HepG2 (cell line): ENCODE measurements around the gene ACAP2. TPM values are rescaled to one million over a fixed set of nuclear protein-coding genes. Genes with fewer than 3 reads are reported as not detected.

Source experiments
- ELF3 ChIP-seq: IDR thresholded peaks from 2 replicates; pipeline ENCODE4 v1.6.1; 2016; ENCODE audit warnings: missing genetic modification reagents, missing compliant biosample characterization
- GATAD2A ChIP-seq: IDR thresholded peaks from 2 replicates; pipeline ENCODE4 v1.6.1; 2016
- HOXA3 ChIP-seq: sonication (generic); formaldehyde crosslinking; IDR thresholded peaks from 2 replicates; pipeline ENCODE4 v1.5.0; 2020; ENCODE audit warnings: missing genetic modification reagents
- IRF2 ChIP-seq: IDR thresholded peaks from 2 replicates; pipeline ENCODE4 v1.6.1; 2018; ENCODE audit warnings: missing genetic modification reagents, missing compliant biosample characterization
- MED1 ChIP-seq: sonication (generic); formaldehyde crosslinking; IDR thresholded peaks from 2 replicates; pipeline ENCODE4 v1.4.0; 2020; ENCODE audit warnings: missing genetic modification reagents
- MYC ChIP-seq: sonication (generic); formaldehyde crosslinking; IDR thresholded peaks from 2 replicates; pipeline ENCODE4 v1.9.0; 2021; ENCODE audit warnings: missing genetic modification reagents, borderline replicate concordance
- RORA ChIP-seq: sonication (generic); formaldehyde crosslinking; IDR thresholded peaks from 2 replicates; pipeline ENCODE4 v1.5.0; 2020; ENCODE audit warnings: mild to moderate bottlenecking, missing genetic modification reagents, moderate library complexity
- SMC3 ChIP-seq: IDR thresholded peaks from 2 replicates; pipeline ENCODE4 v1.6.1; 2011; ENCODE audit warnings: low read length, improper control_type of control experiment
- SOX5 ChIP-seq: IDR thresholded peaks from 2 replicates; pipeline ENCODE4 v1.6.1; 2016; ENCODE audit warnings: borderline replicate concordance
- TBL1XR1 ChIP-seq: fragments of 150-350 bp; IDR thresholded peaks from 2 replicates; pipeline ENCODE4 v1.6.1; 2014; ENCODE audit warnings: borderline replicate concordance, low read length; ENCODE audit not compliant: partially characterized antibody
- ZFP37 ChIP-seq: sonication (generic); formaldehyde crosslinking; IDR thresholded peaks from 2 replicates; pipeline ENCODE4 v1.4.0; 2020; ENCODE audit warnings: missing genetic modification reagents, borderline replicate concordance
- ZNF331 ChIP-seq: sonication (generic); formaldehyde crosslinking; IDR thresholded peaks from 2 replicates; pipeline ENCODE4 v1.4.0; 2020; ENCODE audit warnings: missing genetic modification reagents
- ZNF430 ChIP-seq: sonication (generic); formaldehyde crosslinking; IDR thresholded peaks from 2 replicates; pipeline ENCODE4 v1.9.0; 2021; ENCODE audit warnings: mild to moderate bottlenecking, missing genetic modification reagents
- ZNF563 ChIP-seq: sonication (generic); formaldehyde crosslinking; IDR thresholded peaks from 2 replicates; pipeline ENCODE4 v1.8.0; 2022; ENCODE audit warnings: mild to moderate bottlenecking, moderate library complexity, missing genetic modification reagents
- ZNF614 ChIP-seq: IDR thresholded peaks from 2 replicates; pipeline ENCODE4 v1.6.1; 2018; ENCODE audit warnings: missing biosample characterization, missing genetic modification reagents, inconsistent platforms, borderline replicate concordance
- ZNF644 ChIP-seq: IDR thresholded peaks from 2 replicates; pipeline ENCODE4 v1.6.1; 2016; ENCODE audit warnings: low read depth
- polyA plus RNA-seq, 8 experiments: library from polyadenylated mRNA; depleted of rRNA in 3 of 8; stranded (reverse) in 7 of 8; unstranded in 1 of 8; fragments of >200 nt; fragmentation: Illumina TruSeq in 4 of 8; extraction: Trizol in 4 of 8; gene quantifications; 2 replicates each; pipeline versions ENCODE4 v1.2.1 to v1.2.3, GENCODE V29; 2011 to 2016; ENCODE audit warnings: low read depth in 4 of 8, missing spikeins in 1 of 8, mixed read lengths in 1 of 8; ENCODE audit not compliant: insufficient read depth in 1 of 8
- total RNA-seq, 5 experiments: library from RNA; depleted of rRNA; stranded (reverse); fragments of >200 nt; fragmentation: Illumina TruSeq; extraction: Trizol; gene quantifications; 2 replicates each; pipeline ENCODE4 v1.2.3, GENCODE V29; 2016; ENCODE audit warnings: low read depth in 1 of 5
- TF ChIP-seq, protein P1 (sequence below): sonication (generic); formaldehyde crosslinking; IDR thresholded peaks from 2 replicates; pipeline ENCODE4 v1.4.0; 2020; ENCODE audit warnings: missing genetic modification reagents
- TF ChIP-seq, protein P2 (sequence below): IDR thresholded peaks from 2 replicates; pipeline ENCODE4 v1.6.1; 2016; ENCODE audit warnings: missing genetic modification reagents, missing compliant biosample characterization
- TF ChIP-seq, protein P3 (sequence below): sonication (generic); formaldehyde crosslinking; IDR thresholded peaks from 2 replicates; pipeline ENCODE4 v1.5.1; 2020; ENCODE audit warnings: mild to moderate bottlenecking, missing genetic modification reagents, moderate library complexity
- TF ChIP-seq, protein P4 (sequence below): sonication (generic); formaldehyde crosslinking; IDR thresholded peaks from 2 replicates; pipeline ENCODE4 v1.4.0; 2020; ENCODE audit warnings: low read depth, mild to moderate bottlenecking, missing genetic modification reagents
- TF ChIP-seq, protein P5 (sequence below): sonication (generic); formaldehyde crosslinking; IDR thresholded peaks from 2 replicates; pipeline ENCODE4 v1.4.0; 2020; ENCODE audit warnings: missing genetic modification reagents, low read depth, mild to moderate bottlenecking, borderline replicate concordance

Gene ACAP2
- total and polyA plus RNA-seq, 2 of the 13 experiments (the other 11 are each of a cell fraction or from before 2014, with no cell fraction given), result 7.3 to 23.9 TPM

DNA sequence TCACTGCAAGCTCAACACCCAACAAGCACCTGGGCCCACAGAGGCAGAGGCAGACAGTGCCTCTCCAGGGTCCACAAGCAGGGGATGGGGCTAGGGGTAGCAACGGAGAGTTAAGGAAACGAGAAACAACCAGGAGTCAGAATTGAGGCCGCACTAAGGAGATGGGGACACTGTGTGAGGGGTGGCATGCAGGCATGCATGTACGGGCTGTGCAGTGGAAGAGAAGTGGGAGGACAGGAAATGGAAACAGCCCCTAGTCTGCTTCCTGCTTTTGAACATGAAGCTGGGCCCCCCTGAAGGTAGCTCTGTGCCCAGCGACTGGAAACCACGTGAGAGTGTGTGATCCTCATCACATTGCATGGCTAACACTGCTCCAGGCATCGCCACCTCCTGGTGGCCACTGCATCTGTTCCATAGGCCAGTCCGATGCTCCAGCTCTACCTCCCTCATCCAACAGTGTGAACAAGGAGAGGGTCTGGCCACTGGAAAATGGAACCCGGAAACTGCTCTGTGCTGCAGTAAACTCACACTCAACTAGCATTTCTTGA is 215.8 kb downstream of the ACAP2 start (continued):
- TF ChIP-seq, protein P1, sequence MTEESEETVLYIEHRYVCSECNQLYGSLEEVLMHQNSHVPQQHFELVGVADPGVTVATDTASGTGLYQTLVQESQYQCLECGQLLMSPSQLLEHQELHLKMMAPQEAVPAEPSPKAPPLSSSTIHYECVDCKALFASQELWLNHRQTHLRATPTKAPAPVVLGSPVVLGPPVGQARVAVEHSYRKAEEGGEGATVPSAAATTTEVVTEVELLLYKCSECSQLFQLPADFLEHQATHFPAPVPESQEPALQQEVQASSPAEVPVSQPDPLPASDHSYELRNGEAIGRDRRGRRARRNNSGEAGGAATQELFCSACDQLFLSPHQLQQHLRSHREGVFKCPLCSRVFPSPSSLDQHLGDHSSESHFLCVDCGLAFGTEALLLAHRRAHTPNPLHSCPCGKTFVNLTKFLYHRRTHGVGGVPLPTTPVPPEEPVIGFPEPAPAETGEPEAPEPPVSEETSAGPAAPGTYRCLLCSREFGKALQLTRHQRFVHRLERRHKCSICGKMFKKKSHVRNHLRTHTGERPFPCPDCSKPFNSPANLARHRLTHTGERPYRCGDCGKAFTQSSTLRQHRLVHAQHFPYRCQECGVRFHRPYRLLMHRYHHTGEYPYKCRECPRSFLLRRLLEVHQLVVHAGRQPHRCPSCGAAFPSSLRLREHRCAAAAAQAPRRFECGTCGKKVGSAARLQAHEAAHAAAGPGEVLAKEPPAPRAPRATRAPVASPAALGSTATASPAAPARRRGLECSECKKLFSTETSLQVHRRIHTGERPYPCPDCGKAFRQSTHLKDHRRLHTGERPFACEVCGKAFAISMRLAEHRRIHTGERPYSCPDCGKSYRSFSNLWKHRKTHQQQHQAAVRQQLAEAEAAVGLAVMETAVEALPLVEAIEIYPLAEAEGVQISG (CRISPR knock-in tag), result 0 out of 2 replicates have a peak, but pooled peaks have one; percentile 44
- TF ChIP-seq, protein P2, sequence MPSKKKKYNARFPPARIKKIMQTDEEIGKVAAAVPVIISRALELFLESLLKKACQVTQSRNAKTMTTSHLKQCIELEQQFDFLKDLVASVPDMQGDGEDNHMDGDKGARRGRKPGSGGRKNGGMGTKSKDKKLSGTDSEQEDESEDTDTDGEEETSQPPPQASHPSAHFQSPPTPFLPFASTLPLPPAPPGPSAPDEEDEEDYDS, result 0 out of 2 replicates have a peak, but pooled peaks have one; percentile 46
- TF ChIP-seq RORA (no peak), TBL1XR1 (no peak), ZNF331 (CRISPR knock-in tag) (no peak), ZNF430 (CRISPR knock-in tag) (no peak), ZNF563 (CRISPR knock-in tag) (no peak), ZNF644 (0 out of 2 replicates have a peak, but pooled peaks have one; percentile 45), HOXA3 (0 out of 2 replicates have a peak, but pooled peaks have one; percentile 38), SMC3 (peak; percentile 75), MED1 (CRISPR knock-in tag) (peak; percentile 86), GATAD2A (peak; percentile 34; the same call in 1 of the 2 replicates), ZFP37 (CRISPR knock-in tag) (no peak), SOX5 (CRISPR knock-in tag) (peak; percentile 35; the same call in 1 of the 2 replicates), IRF2 (0 out of 2 replicates have a peak, but pooled peaks have one; percentile 41), MYC (CRISPR knock-in tag) (peak; percentile 61; the same call in 1 of the 2 replicates), ELF3 (CRISPR knock-in tag) (0 out of 2 replicates have a peak, but pooled peaks have one; percentile 16), ZNF614 (CRISPR knock-in tag) (peak; percentile 31; the same call in 1 of the 2 replicates)
- TF ChIP-seq, protein P3, sequence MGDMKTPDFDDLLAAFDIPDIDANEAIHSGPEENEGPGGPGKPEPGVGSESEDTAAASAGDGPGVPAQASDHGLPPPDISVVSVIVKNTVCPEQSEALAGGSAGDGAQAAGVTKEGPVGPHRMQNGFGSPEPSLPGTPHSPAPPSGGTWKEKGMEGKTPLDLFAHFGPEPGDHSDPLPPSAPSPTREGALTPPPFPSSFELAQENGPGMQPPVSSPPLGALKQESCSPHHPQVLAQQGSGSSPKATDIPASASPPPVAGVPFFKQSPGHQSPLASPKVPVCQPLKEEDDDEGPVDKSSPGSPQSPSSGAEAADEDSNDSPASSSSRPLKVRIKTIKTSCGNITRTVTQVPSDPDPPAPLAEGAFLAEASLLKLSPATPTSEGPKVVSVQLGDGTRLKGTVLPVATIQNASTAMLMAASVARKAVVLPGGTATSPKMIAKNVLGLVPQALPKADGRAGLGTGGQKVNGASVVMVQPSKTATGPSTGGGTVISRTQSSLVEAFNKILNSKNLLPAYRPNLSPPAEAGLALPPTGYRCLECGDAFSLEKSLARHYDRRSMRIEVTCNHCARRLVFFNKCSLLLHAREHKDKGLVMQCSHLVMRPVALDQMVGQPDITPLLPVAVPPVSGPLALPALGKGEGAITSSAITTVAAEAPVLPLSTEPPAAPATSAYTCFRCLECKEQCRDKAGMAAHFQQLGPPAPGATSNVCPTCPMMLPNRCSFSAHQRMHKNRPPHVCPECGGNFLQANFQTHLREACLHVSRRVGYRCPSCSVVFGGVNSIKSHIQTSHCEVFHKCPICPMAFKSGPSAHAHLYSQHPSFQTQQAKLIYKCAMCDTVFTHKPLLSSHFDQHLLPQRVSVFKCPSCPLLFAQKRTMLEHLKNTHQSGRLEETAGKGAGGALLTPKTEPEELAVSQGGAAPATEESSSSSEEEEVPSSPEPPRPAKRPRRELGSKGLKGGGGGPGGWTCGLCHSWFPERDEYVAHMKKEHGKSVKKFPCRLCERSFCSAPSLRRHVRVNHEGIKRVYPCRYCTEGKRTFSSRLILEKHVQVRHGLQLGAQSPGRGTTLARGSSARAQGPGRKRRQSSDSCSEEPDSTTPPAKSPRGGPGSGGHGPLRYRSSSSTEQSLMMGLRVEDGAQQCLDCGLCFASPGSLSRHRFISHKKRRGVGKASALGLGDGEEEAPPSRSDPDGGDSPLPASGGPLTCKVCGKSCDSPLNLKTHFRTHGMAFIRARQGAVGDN (CRISPR knock-in tag), result peak; percentile 89
- TF ChIP-seq, protein P4, sequence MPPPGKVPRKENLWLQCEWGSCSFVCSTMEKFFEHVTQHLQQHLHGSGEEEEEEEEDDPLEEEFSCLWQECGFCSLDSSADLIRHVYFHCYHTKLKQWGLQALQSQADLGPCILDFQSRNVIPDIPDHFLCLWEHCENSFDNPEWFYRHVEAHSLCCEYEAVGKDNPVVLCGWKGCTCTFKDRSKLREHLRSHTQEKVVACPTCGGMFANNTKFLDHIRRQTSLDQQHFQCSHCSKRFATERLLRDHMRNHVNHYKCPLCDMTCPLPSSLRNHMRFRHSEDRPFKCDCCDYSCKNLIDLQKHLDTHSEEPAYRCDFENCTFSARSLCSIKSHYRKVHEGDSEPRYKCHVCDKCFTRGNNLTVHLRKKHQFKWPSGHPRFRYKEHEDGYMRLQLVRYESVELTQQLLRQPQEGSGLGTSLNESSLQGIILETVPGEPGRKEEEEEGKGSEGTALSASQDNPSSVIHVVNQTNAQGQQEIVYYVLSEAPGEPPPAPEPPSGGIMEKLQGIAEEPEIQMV (CRISPR knock-in tag), result 0 out of 2 replicates have a peak, but pooled peaks have one; percentile 32
- TF ChIP-seq, protein P5, sequence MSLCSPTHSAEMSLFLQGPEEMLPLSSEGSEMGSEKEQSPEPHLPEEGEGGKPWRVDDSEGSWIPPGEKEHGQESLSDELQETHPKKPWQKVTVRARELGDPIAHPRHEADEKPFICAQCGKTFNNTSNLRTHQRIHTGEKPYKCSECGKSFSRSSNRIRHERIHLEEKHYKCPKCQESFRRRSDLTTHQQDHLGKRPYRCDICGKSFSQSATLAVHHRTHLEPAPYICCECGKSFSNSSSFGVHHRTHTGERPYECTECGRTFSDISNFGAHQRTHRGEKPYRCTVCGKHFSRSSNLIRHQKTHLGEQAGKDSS (CRISPR knock-in tag), result peak; percentile 37; the same call in 1 of the 2 replicates
